Forelimb muscle (tissue), 1 donor: Measurements from ENCODE around the gene PTGER1. TPM values are rescaled to one million over a fixed set of nuclear protein-coding genes. Genes with fewer than 3 reads are reported as not detected.

ENCODE experiments used
- DNase-seq: peaks from one replicate; pipeline ENCODE4 v3.0.0-alpha.2; 2013; ENCODE audit warnings: low read depth
- polyA plus RNA-seq: library from polyadenylated mRNA; unstranded; fragments of 120-200 nt; gene quantifications from one replicate; pipeline ENCODE4 v1.2.1, GENCODE V29; 2013; ENCODE audit not compliant: insufficient read length

The PTGER1 gene
- polyA plus RNA-seq, 1 donor = not detected

GRCh38 chr19:14442891-14443631, 32.1 kb downstream of the PTGER1 start:
- DNase-seq = no peak

- DNase-seq = no peak
Measured at GRCh38 chr19:14441041-14441938, 33.9 kb downstream of the PTGER1 start.

- no peak for DNase-seq
Measured at GRCh38 chr19:14440049-14440448, 35.1 kb downstream of the PTGER1 start.

GRCh38 chr19:14439014-14439413, 36.1 kb downstream of the PTGER1 start:
- no peak for DNase-seq

- no peak for DNase-seq
Measured at GRCh38 chr19:14437578-14438140, 37.5 kb downstream of the PTGER1 start.

- no peak for DNase-seq
Measured at GRCh38 chr19:14435320-14436050, 39.7 kb downstream of the PTGER1 start.

GRCh38 chr19:14434543-14435319, 40.4 kb downstream of the PTGER1 start:
- DNase-seq = no peak

GRCh38 chr19:14433554-14434501, 41.3 kb downstream of the PTGER1 start:
- DNase-seq = no peak

- DNase-seq = no peak
Measured at GRCh38 chr19:14432791-14433553, 42.2 kb downstream of the PTGER1 start, which contains the start of gene PKN1. Gene PKN1 (plus strand): TSS chr19:14433306. CDS start chr19:14433522, 216 bp downstream.

- DNase-seq = no peak
Measured at GRCh38 chr19:14430712-14431111, 44.4 kb downstream of the PTGER1 start.

GRCh38 chr19:14428882-14429416, 46.2 kb downstream of the PTGER1 start:
- no peak for DNase-seq

GRCh38 chr19:14427461-14427860, 47.7 kb downstream of the PTGER1 start:
- DNase-seq = no peak

- no peak for DNase-seq
Measured at GRCh38 chr19:14425696-14426138, 49.4 kb downstream of the PTGER1 start.

Other genes with a start within 250 kb of the PTGER1 start
- 58.2 TPM for gene ADGRE5, start 93.9 kb downstream of the PTGER1 start, polyA plus RNA-seq
- 41.3 TPM for gene DDX39A, start 56.0 kb downstream of the PTGER1 start, polyA plus RNA-seq
- gene PKN1, start 42.0 kb downstream of the PTGER1 start, polyA plus RNA-seq = 65.8 TPM
- 41.1 TPM for gene GIPC1, start 20.8 kb upstream of the PTGER1 start, polyA plus RNA-seq
- gene DNAJB1, start 43.0 kb upstream of the PTGER1 start, polyA plus RNA-seq = 85.5 TPM
- gene TECR, start 54.2 kb upstream of the PTGER1 start, polyA plus RNA-seq = 119 TPM
- 132 TPM for gene NDUFB7, start 96.7 kb upstream of the PTGER1 start, polyA plus RNA-seq
- gene CLEC17A, start 107.7 kb upstream of the PTGER1 start, polyA plus RNA-seq = not detected
- gene ADGRE3, start 199.5 kb upstream of the PTGER1 start, polyA plus RNA-seq = not detected
- gene ZNF333, start 214.7 kb upstream of the PTGER1 start, polyA plus RNA-seq = 22.0 TPM